B cell (primary cell): Measurements from ENCODE around the gene ANKRD44. TPM values are rescaled to one million over a fixed set of nuclear protein-coding genes. Genes with fewer than 3 reads are reported as not detected.
A peak's percentile ranks its signal among the peaks of the same experiment; 100 is the strongest.

Experiments used
- ATAC-seq: fragments of 200-7000 bp; cut with Tn5 transposase; one replicate; pipeline ENCODE4 v1.10.0; 2021; ENCODE audit warnings: low read depth, mild to moderate bottlenecking, moderate number of reproducible peaks, moderate library complexity
- CTCF ChIA-PET: fragments of 350-600 bp; sonication (Branson Sonifier 250); formaldehyde crosslinking; loops from one replicate; lab custom pipeline; 2021; ENCODE audit warnings: antibody characterized with exemption, inconsistent platforms; lab: Charles Lee
- POLR2A ChIA-PET: fragments of 350-600 bp; sonication (Branson Sonifier 250); formaldehyde crosslinking; loops from one replicate; lab custom pipeline; 2021; ENCODE audit warnings: antibody characterized with exemption; lab: Charles Lee
- DNase-seq: peaks from one replicate; pipeline ENCODE4 v3.0.0; 2013
- H2AFZ ChIP-seq: 2 replicates; pipeline ENCODE4 v1.6.1; 2012; ENCODE audit warnings: mild to moderate bottlenecking, low read depth, low read length; ENCODE audit not compliant: insufficient read depth, poor library complexity, severe bottlenecking
- H3K27ac ChIP-seq, 2 donors: 1 replicate in 1 of 2; 2 replicates in 1 of 2; pipeline ENCODE4 v1.5.1; 2012 to 2013; ENCODE audit warnings: low read length in 2 of 2, mild to moderate bottlenecking in 2 of 2, moderate library complexity in 1 of 2
- H3K27me3 ChIP-seq, 4 experiments: fragments of 200-600 bp in 1 of 4; sonication (generic) in 1 of 4; replicated peaks in 1 of 4; 1 replicate in 2 of 4; 2 replicates in 2 of 4; pipeline versions ENCODE4 v1.6.1 to v1.7.0; 2013 to 2016; ENCODE audit warnings: low read length in 3 of 4, mild to moderate bottlenecking in 2 of 4, mixed read lengths in 1 of 4, moderate library complexity in 1 of 4; ENCODE audit not compliant: insufficient read depth in 4 of 4, control insufficient read depth in 3 of 4; ENCODE audit errors: control extremely low read depth in 1 of 4
- H3K36me3 ChIP-seq, 2 experiments: replicated peaks in 1 of 2; 1 replicate in 1 of 2; 2 replicates in 1 of 2; pipeline versions ENCODE4 v1.6.1 to v1.7.1; 2013; ENCODE audit warnings: low read length in 1 of 2; ENCODE audit not compliant: insufficient read depth in 2 of 2, control insufficient read depth in 1 of 2; ENCODE audit errors: control extremely low read depth in 1 of 2, extremely low read depth in 1 of 2
- H3K4me1 ChIP-seq, 2 donors: fragments of 200-600 bp in 1 of 2; sonication (generic) in 1 of 2; 1 replicate in 1 of 2; 2 replicates in 1 of 2; pipeline versions ENCODE4 v1.5.1 to v1.6.1; 2013 to 2017; ENCODE audit warnings: low read length in 2 of 2; ENCODE audit not compliant: control insufficient read depth in 2 of 2, insufficient read depth in 2 of 2
- H3K4me2 ChIP-seq: replicated peaks from 2 replicates; pipeline ENCODE3; 2012; ENCODE audit warnings: mild to moderate bottlenecking, low read depth, low read length; ENCODE audit not compliant: poor library complexity, severe bottlenecking
- H3K4me3 ChIP-seq, 5 experiments: fragments of 200-600 bp in 1 of 5; sonication (generic) in 1 of 5; 1 replicate in 3 of 5; 2 replicates in 2 of 5; pipeline versions ENCODE4 v1.5.1 to v1.7.0; 2011 to 2016; ENCODE audit warnings: low read length in 4 of 5, mild to moderate bottlenecking in 4 of 5, low read depth in 2 of 5, control low read depth in 1 of 5, moderate library complexity in 1 of 5; ENCODE audit not compliant: insufficient read depth in 1 of 5; ENCODE audit errors: control extremely low read depth in 1 of 5, extremely low read depth in 1 of 5
- H3K79me2 ChIP-seq: fragments of 200-600 bp; sonication (generic); one replicate; pipeline ENCODE4 v1.6.0; 2016; ENCODE audit warnings: low read length; ENCODE audit not compliant: control insufficient read depth, insufficient read depth
- H3K9ac ChIP-seq: fragments of 200-600 bp; sonication (generic); 2 replicates; pipeline ENCODE4 v1.6.1; 2017; ENCODE audit warnings: mild to moderate bottlenecking, low read length, moderate library complexity
- H3K9me3 ChIP-seq, 3 donors: one replicate each; pipeline versions ENCODE4 v1.6.1 to v1.7.1; 2013; ENCODE audit warnings: low read length in 2 of 3; ENCODE audit not compliant: control insufficient read depth in 2 of 3, insufficient read depth in 1 of 3; ENCODE audit errors: control extremely low read depth in 1 of 3
- H4K20me1 ChIP-seq: 2 replicates; pipeline ENCODE4 v1.6.0; 2012; ENCODE audit warnings: mild to moderate bottlenecking, low read length; ENCODE audit not compliant: insufficient read depth, control insufficient read depth, poor library complexity, severe bottlenecking
- H3K27ac Mint-ChIP-seq: one replicate; pipeline ENCODE4 v1.8.0; 2021; ENCODE audit warnings: mixed read lengths
- H3K27me3 Mint-ChIP-seq: one replicate; pipeline ENCODE4 v1.8.0; 2021; ENCODE audit warnings: mixed read lengths
- H3K4me1 Mint-ChIP-seq: one replicate; pipeline ENCODE4 v1.8.0; 2021; ENCODE audit warnings: mixed read lengths
- H3K4me3 Mint-ChIP-seq: one replicate; pipeline ENCODE4 v1.8.0; 2021; ENCODE audit warnings: mixed read lengths
- H3K9me3 Mint-ChIP-seq: one replicate; pipeline ENCODE4 v1.8.0; 2022; ENCODE audit warnings: mixed read lengths; ENCODE audit not compliant: insufficient read depth
- CTCF ChIP-seq: fragments of 200-600 bp; IDR thresholded peaks from one replicate; pipeline ENCODE4 v1.8.0; 2022; ENCODE audit warnings: antibody characterized with exemption, mild to moderate bottlenecking
- EZH2 ChIP-seq: IDR thresholded peaks from 2 replicates; pipeline ENCODE4 v1.6.1; 2012; ENCODE audit warnings: borderline replicate concordance, low read depth, mild to moderate bottlenecking, moderate library complexity, low read length; ENCODE audit not compliant: insufficient read depth, poor library complexity, severe bottlenecking
- WGBS: methylation state at CpG from one replicate; pipeline ENCODE4 v1.1.5; 2013; ENCODE audit warnings: missing lambda C conversion rate; ENCODE audit not compliant: insufficient coverage; 5-methylcytosine and 5-hydroxymethylcytosine counted together
- intact Hi-C: fragments of 100-400 bp; cut with micrococcal nuclease; formaldehyde crosslinking; loops from one replicate; pipeline ENCODE4 v1.10.0; 2022
- polyA plus RNA-seq: library from polyadenylated mRNA; depleted of rRNA; stranded (reverse); fragments of >200 nt; gene quantifications from 2 replicates; pipeline ENCODE4 v1.2.3, GENCODE V29; 2012
- total RNA-seq, 2 donors: library from RNA; stranded (reverse); fragments of 120-200 nt in 1 of 2; gene quantifications; 1 replicate in 1 of 2; 2 replicates in 1 of 2; pipeline versions ENCODE4 v1.2.3 to v1.2.4, GENCODE V29; 2013 to 2022

The ANKRD44 gene
- total and polyA plus RNA-seq, 2 donors (not counting 1 experiment from before 2014, with no cell fraction given): 92.6 to 457 TPM

- H2AFZ ChIP-seq: no peak overlapping the region
Measured at GRCh38 chr2:197296835-197297234, 13.7 kb downstream of the ANKRD44 start.

More at GRCh38 chr2:197296835-197297234, 13.7 kb downstream of the ANKRD44 start:
- DNase-seq: peak; percentile 61
- Mint-ChIP-seq H3K4me3 (peak overlapping the region; percentile 78), H3K27ac (peak overlapping the region; percentile 93), H3K9me3 (peaks cover 4% of the 10 kb centered on the region), H3K27me3 (no peaks in the 10 kb centered on the region), H3K4me1 (peaks cover 91% of the 10 kb centered on the region)
- no peak for TF ChIP-seq CTCF
- TF ChIP-seq EZH2: no peak
- peak overlapping the region; percentile 54 for H3K9ac ChIP-seq
- H3K27ac ChIP-seq: peak overlapping the region; percentile 69 to 86
- intact Hi-C loops: loop anchor here (1.0 to 2.0 kb wide), 4 partner anchors 10 to 40 kb away; no protein-coding TSS in a partner anchor
- ChIA-PET POLR2A (interaction anchor here (1.2 to 1.6 kb wide), 4 partner anchors 9 to 42 kb away, joined by 3 to 6 read pairs (median 4); no protein-coding TSS in a partner anchor), CTCF (interaction anchor here (0.8 to 2.2 kb wide), 5 partner anchors 11 to 105 kb away, joined by 3 to 5 read pairs (median 5); partner anchors contain the start of gene ANKRD44)
- no peaks in the 10 kb centered on the region for H3K9me3 ChIP-seq
- H4K20me1 ChIP-seq: peaks cover 11% of the 10 kb centered on the region
- peak; percentile 37 for ATAC-seq
- peaks cover 86 to 96% of the 10 kb centered on the region in 2 donors for H3K4me1 ChIP-seq
- no CpG with 5 or more reads among the region's 2 CpGs for WGBS
- peak overlapping the region; percentile 72 for H3K4me2 ChIP-seq
- H3K79me2 ChIP-seq: peaks cover 100% of the 10 kb centered on the region
- no peaks in the 10 kb centered on the region for H3K27me3 ChIP-seq
- peak overlapping the region in 4 of 5 experiments; percentile 15 to 44 (median 30) for H3K4me3 ChIP-seq
- peaks cover 0 to 46% of the 10 kb centered on the region in 2 experiments for H3K36me3 ChIP-seq
